HL-60 (cell line): Measurements from ENCODE around the gene PATE2.

ENCODE experiments used
- GABPA ChIP-seq: IDR thresholded peaks from 2 replicates; pipeline ENCODE4 v1.6.1; 2012; ENCODE audit warnings: low read depth
- POLR2AphosphoS5 ChIP-seq: IDR thresholded peaks from 2 replicates; pipeline ENCODE4 v1.6.1; 2012; ENCODE audit warnings: low read depth
- REST ChIP-seq: IDR thresholded peaks from 2 replicates; pipeline ENCODE4 v1.6.1; 2012; ENCODE audit warnings: low read depth; ENCODE audit not compliant: insufficient replicate concordance
- TF ChIP-seq, protein P1 (sequence below): IDR thresholded peaks from one replicate; pipeline ENCODE4 v1.5.1; 2011; ENCODE audit warnings: low read length, control low read depth, inconsistent platforms; ENCODE audit not compliant: insufficient read depth

DNA sequence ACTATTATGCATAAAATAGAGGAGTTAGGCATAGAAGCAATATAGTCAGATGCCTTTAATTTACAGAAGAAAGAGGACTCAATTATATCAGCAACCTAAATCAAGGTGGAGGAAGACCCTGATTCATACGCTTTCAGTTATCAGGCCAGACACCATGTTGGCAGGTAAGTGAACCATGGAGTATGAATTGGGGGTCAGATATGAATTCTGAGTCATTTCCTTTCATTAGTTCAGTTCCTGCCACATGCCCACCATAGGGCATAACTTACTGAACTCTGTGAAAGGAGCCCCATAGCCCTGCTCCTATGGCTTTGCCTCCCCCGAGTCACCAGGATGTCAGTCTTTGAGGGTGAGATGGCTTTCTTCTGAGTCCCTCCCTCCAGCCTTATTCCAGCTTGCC lies 15.1 kb downstream of the PATE2 start:
- TF ChIP-seq GABPA (no peak), POLR2AphosphoS5 (no peak), REST (no peak)
- TF ChIP-seq, protein P1, sequence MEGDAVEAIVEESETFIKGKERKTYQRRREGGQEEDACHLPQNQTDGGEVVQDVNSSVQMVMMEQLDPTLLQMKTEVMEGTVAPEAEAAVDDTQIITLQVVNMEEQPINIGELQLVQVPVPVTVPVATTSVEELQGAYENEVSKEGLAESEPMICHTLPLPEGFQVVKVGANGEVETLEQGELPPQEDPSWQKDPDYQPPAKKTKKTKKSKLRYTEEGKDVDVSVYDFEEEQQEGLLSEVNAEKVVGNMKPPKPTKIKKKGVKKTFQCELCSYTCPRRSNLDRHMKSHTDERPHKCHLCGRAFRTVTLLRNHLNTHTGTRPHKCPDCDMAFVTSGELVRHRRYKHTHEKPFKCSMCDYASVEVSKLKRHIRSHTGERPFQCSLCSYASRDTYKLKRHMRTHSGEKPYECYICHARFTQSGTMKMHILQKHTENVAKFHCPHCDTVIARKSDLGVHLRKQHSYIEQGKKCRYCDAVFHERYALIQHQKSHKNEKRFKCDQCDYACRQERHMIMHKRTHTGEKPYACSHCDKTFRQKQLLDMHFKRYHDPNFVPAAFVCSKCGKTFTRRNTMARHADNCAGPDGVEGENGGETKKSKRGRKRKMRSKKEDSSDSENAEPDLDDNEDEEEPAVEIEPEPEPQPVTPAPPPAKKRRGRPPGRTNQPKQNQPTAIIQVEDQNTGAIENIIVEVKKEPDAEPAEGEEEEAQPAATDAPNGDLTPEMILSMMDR = no peak
